ENCODE data around the gene CCL3.

- no peak for TF ChIP-seq POLR2A (IDR thresholded peaks at IDR 0.05)
- no peak for TF ChIP-seq CTCF (IDR thresholded peaks at IDR 0.05)
These were observed 45.5 kb upstream of the CCL3 start for GRCh38 chr17:36135465-36135864.

Data from prostate gland (tissue), 2 donors.